Upper lobe of left lung (tissue), 4 donors: ENCODE measurements around the gene EPHB3.

ENCODE experiments used
- EP300 ChIP-seq, 4 donors: sonication (generic); formaldehyde crosslinking; IDR thresholded peaks; one replicate each; pipeline ENCODE4 v1.5.1; 2017; ENCODE audit warnings: antibody characterized with exemption in 4 of 4, control low read depth in 2 of 4
- POLR2A ChIP-seq, 4 donors: fragments of 450-650 bp; IDR thresholded peaks; one replicate each; pipeline ENCODE4 v1.5.1; 2016 to 2017; ENCODE audit warnings: antibody characterized with exemption in 4 of 4, mild to moderate bottlenecking in 2 of 4
- TF ChIP-seq, protein P1 (sequence below), 6 experiments: fragments of 450-650 bp in 4 of 6; fragments of 200-600 bp in 2 of 6; sonication (generic) in 2 of 6; IDR thresholded peaks; one replicate each; pipeline ENCODE4 v1.5.1; 2016 to 2019; ENCODE audit warnings: antibody characterized with exemption in 6 of 6

DNA sequence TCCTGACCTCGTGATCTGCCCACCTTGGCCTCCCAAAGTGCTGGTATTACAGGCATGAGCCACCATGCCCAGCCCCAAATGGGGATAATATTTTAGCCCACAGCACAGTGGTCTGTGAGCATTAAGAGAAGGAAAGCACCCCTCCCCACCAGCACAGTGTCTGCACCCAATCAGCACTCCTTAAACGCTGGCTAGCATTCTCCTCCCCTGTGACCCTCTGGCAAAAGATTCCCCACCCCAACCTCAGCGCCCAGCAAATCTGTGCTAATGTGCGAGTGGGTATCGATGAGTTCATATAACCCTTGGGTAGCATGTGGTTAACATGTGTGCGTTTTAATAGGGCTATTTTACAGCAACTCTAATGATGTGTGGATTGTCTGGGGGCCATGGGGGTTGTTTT lies 18.3 kb upstream of the EPHB3 start:
- TF ChIP-seq, protein P1, sequence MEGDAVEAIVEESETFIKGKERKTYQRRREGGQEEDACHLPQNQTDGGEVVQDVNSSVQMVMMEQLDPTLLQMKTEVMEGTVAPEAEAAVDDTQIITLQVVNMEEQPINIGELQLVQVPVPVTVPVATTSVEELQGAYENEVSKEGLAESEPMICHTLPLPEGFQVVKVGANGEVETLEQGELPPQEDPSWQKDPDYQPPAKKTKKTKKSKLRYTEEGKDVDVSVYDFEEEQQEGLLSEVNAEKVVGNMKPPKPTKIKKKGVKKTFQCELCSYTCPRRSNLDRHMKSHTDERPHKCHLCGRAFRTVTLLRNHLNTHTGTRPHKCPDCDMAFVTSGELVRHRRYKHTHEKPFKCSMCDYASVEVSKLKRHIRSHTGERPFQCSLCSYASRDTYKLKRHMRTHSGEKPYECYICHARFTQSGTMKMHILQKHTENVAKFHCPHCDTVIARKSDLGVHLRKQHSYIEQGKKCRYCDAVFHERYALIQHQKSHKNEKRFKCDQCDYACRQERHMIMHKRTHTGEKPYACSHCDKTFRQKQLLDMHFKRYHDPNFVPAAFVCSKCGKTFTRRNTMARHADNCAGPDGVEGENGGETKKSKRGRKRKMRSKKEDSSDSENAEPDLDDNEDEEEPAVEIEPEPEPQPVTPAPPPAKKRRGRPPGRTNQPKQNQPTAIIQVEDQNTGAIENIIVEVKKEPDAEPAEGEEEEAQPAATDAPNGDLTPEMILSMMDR (IDR thresholded peaks at IDR 0.05) = no peak
- no peak for TF ChIP-seq POLR2A (IDR thresholded peaks at IDR 0.05)
- no peak for TF ChIP-seq EP300 (IDR thresholded peaks at IDR 0.05)
